ENCODE results near the gene LRRC25.

GRCh38 chr19:18349524-18350128, 47.8 kb downstream of the LRRC25 start:
- TF ChIP-seq CEBPB (IDR thresholded peaks at IDR 0.05), result no peak
- TF ChIP-seq EP300 (IDR thresholded peaks at IDR 0.05; ENCODE audit: borderline replicate concordance), result no peak
- TF ChIP-seq EGR1 (IDR thresholded peaks at IDR 0.05), result no peak
- no peak for TF ChIP-seq TAF1 (IDR thresholded peaks at IDR 0.05; ENCODE audit: low read depth)
- no peak for TF ChIP-seq CREB1 (IDR thresholded peaks at IDR 0.05; ENCODE audit: low read depth)
- TF ChIP-seq USF1 (IDR thresholded peaks at IDR 0.05), result no peak
- TF ChIP-seq MAX (IDR thresholded peaks at IDR 0.05), result no peak
- no peak for TF ChIP-seq NFIC (IDR thresholded peaks at IDR 0.05)
- peak; percentile 91 for TF ChIP-seq RAD21 (IDR thresholded peaks at IDR 0.05; ENCODE audit: low read depth)
- TF ChIP-seq TCF12 (IDR thresholded peaks at IDR 0.05; ENCODE audit: low read depth), result no peak
- no peak for TF ChIP-seq FOXM1 (IDR thresholded peaks at IDR 0.05; ENCODE audit: borderline replicate concordance, low read depth)

All from Ishikawa (cell line).